C4-2B (cell line): ENCODE results near the gene STOML2.

ENCODE experiments used
- CTCF ChIP-seq: fragments of 450-650 bp; conservative IDR thresholded peaks from 2 replicates; pipeline ENCODE4 v1.5.1; 2017; ENCODE audit warnings: mild to moderate bottlenecking
- ZFX ChIP-seq: fragments of 450-650 bp; IDR thresholded peaks from 2 replicates; pipeline ENCODE4 v1.6.1; 2017

- TF ChIP-seq CTCF, result no peak
- no peak for TF ChIP-seq ZFX
These were observed 1.7 kb upstream of the STOML2 start for GRCh38 chr9:35104586-35104985.
